Measurements from ENCODE around the gene GALNT2.

DNA sequence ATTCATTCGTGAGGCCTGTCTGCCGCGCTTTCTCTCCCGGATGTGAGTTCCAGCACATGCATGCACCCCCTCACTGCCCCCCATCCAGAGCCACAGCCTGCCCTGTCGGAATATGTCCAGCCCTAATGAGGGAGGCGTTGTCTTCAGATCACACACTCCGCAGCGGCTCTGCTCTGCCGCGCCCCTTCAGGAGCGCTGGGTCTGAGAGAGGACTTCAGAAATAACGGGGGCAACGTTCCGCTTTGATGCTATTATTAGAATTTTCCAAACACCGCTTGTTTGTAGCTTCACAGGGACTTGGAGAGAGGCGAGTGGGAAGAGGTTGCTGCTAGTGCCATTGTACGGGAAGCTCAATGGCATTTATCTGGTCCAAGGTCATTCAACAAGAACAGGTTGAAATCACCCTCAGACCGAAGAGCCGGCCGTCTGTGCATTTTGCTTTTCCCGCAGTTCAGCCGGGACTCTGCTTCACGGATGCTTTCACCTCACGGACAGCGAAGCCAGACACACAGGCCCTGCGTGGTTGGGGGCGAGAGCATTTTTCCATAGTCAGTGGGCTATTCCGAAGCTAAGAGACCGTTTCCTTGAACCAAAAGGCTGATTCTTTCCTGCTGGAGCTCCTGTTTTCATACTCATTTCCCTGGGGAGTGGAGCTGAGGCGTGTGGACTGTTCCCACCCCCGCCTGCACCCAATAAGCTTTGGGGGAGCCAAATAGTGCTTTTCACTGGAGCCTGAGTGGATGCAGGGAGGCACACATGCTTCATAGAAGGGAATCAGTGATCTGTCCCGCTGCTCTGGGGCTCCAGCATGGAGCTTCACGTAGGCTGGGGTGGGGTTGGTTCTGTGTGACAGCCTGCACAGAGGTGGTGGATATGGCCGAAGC, 69.7 kb downstream of the GALNT2 start:
- TF ChIP-seq, protein P1, sequence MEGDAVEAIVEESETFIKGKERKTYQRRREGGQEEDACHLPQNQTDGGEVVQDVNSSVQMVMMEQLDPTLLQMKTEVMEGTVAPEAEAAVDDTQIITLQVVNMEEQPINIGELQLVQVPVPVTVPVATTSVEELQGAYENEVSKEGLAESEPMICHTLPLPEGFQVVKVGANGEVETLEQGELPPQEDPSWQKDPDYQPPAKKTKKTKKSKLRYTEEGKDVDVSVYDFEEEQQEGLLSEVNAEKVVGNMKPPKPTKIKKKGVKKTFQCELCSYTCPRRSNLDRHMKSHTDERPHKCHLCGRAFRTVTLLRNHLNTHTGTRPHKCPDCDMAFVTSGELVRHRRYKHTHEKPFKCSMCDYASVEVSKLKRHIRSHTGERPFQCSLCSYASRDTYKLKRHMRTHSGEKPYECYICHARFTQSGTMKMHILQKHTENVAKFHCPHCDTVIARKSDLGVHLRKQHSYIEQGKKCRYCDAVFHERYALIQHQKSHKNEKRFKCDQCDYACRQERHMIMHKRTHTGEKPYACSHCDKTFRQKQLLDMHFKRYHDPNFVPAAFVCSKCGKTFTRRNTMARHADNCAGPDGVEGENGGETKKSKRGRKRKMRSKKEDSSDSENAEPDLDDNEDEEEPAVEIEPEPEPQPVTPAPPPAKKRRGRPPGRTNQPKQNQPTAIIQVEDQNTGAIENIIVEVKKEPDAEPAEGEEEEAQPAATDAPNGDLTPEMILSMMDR (IDR thresholded peaks at IDR 0.05) = no peak
- no peak for TF ChIP-seq POLR2AphosphoS5 (IDR thresholded peaks at IDR 0.05; ENCODE audit: low read depth, low read length)
- no peak for TF ChIP-seq REST (IDR thresholded peaks at IDR 0.05; ENCODE audit: insufficient read depth in 1 of 2, low read depth in 2 of 2, low read length in 1 of 2)
- no peak for TF ChIP-seq TCF7L2 (IDR thresholded peaks at IDR 0.05; ENCODE audit: low read depth, low read length)
- no peak for TF ChIP-seq SIN3A (IDR thresholded peaks at IDR 0.05; ENCODE audit: borderline replicate concordance, insufficient read depth, low read depth, low read length)
